Activated CD4-positive, alpha-beta T cell treated with anti-CD3 and anti-CD28 coated beads, Interleukin-2, amount 50 U/mL, for 48 hours (primary cell): ENCODE measurements around the gene DIDO1.
A peak's percentile ranks its signal among the peaks of the same experiment; 100 is the strongest.
"Not testable (repeated sequence)": the region's sequence is repeated elsewhere in the genome, so short reads cannot be mapped to it uniquely, and the experiment has no call there.

Source experiments
- DNase-seq, 2 experiments: peaks; one replicate each; pipeline ENCODE4 v3.0.0-alpha.2; 2020

DIDO1 gene

DNA sequence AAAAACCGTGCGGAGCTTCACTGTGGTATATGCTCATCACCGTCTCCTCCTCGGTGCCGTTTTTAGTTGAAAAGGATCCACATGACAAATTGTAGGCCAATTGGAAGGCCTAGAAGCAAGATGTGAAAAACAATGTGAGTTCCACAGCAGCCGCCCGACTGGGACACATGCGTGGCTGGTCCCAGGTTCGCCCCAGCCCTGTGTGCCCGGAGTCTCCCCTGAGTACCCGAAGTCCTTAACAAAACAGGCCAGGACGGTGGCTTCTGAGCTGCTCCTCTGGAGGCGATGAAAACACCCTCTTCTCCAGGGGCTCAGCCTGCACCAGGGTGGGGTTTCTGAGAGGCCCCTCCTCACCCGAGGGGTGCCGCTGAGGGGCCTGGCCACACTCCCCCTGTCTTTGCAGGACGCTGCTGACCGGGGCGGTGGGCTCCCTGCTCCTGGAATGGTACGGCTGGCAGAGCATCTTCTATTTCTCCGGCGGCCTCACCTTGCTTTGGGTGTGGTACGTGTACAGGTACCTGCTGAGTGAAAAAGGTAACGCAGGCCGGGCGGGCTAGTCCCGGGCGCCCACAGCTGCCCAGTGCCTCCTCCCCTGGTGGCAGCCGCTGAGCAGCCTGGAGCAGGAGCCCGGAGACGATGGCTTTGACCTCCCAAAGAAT is 36.0 kb upstream of the DIDO1 start:
- DNase-seq, result no peak

- no peak for DNase-seq
Measured at GRCh38 chr20:62961799-62962198, 35.5 kb upstream of the DIDO1 start.

DNA sequence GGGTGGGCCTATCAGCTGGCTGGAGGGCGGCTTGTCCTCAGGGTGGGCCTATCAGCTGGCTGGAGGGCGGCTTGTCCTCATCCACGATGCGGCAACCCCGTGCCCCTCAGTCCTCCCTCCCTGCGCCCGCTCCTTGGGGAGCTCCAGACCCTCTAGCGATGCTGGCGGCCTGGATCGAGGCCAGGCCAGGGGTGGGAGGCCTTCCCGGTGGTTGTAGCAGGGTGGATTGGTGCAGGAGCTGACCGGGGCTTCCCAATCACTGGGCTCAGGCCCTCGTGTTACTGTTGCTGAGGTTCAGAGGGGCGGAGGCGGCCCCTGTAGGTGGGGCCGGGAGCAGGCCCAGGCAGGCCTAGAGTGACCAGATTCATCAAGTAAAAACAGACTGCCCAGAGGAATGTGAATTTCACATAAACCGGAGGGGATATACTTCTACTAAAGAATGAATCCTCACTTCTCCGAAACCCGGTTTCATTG is 35.0 kb upstream of the DIDO1 start:
- DNase-seq, result no peak

GRCh38 chr20:62960446-62961309 is 34.4 kb upstream of the DIDO1 start:
- DNase-seq, result not testable (repeated sequence)

DNA sequence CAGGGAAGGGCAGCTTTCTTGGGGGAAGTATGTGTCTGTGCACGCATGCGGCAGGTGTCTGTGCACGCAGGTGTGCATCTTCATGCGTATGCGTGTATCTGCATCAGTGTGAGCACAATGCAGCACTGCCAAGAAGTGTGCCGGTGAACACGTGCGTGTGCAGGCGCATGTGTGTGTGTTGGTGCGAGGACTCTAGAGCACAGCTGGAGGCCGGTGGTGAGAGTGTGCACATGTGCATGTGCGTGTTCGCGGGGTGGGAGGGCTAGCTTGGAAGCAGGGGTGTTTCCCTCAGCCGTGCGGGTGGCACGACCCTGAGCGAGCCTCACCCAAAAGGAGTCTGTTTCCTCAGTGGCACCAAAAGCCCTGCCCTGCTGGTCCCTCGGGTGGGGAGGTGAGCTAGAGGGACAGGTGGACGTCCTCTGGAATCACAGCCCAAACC is 33.7 kb upstream of the DIDO1 start:
- DNase-seq, result no peak

- DNase-seq, result no peak
Measured at GRCh38 chr20:62959101-62959971, 33.0 kb upstream of the DIDO1 start.

- no peak for DNase-seq
Measured at GRCh38 chr20:62958388-62959100, 32.2 kb upstream of the DIDO1 start.

GRCh38 chr20:62957136-62958117 is 31.1 kb upstream of the DIDO1 start:
- DNase-seq, result no peak

DNA sequence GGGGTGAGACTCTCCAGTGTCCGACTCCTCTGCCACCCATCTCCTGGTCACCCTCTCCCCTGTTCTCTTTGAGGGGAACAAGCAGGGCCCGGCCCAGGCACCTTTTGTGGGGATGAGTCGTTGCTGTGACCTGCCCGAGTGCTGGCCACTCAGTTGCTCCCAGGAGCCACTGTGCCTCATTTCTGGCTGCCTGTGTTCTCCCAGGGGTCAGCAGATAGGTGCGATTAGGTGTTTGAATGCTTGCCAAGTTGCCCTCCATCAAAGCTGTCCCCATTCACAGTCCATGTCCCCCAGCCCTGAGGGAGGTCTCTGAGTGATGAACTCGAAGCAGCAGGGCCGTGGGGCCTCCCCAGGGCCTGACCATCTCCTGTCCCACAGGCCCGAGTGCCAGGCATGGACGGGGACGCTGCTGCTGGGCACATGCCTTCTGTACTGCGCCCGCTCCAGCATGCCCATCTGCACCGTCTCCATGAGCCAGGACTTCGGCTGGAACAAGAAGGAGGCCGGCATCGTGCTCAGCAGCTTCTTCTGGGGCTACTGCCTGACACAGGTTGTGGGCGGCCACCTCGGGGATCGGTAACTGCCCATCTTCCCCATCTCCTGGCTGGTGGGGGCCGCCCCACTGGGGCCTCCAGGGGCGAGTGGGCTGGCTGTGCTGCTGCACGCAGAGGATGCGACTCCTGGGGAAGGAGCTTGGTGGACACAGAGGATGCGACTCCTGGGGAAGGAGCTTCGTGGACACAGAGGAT is 30.3 kb upstream of the DIDO1 start:
- DNase-seq, result no peak

GRCh38 chr20:62955519-62956386 is 29.4 kb upstream of the DIDO1 start:
- no peak for DNase-seq

GRCh38 chr20:62953839-62954703 is 27.8 kb upstream of the DIDO1 start:
- peak; percentile 54 to 66 for DNase-seq

DNA sequence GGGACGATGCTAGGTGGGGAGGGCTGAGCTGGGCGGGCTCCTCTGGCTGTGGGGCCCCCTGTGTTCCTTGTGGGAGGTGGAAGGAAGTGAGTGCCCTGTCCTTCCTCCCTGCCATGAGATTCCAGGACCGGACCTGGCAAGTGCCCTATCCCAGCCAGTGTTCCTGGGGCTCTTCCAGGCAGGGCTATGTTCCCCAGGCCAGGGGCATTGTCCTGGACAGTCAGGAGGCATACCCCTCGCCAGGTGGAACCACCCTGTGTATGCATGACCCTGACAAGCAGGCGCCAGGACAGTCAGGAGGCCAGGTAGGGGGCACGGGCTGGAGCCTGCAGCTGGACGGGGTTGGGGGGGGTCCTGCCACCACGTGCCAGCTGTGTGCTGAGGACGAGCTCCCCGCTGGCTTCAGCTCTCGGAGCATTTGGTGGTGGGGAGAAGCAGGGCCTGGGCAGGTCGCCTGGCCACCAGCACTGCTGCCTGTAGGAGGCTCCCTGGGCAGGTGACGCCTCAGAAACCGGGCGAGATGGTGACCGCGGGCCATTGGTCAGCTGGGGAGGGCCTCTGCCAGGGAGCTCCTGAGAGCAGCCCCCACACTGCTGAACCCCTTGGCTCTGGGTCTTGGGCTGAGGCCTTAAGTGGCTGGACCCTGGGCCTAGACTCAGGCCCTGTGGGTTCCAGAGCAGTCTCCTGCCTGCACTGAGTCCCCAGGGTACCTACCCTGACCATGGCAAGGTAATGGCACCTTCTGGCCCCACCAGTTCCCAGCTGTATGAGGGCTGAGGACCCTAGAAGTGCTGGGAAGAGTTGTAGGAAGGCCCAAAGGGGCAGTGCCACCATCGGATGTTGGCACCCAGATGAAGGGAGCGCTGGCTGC is 26.9 kb upstream of the DIDO1 start:
- peak in 1 of 2 experiments; percentile 16 for DNase-seq

DNA sequence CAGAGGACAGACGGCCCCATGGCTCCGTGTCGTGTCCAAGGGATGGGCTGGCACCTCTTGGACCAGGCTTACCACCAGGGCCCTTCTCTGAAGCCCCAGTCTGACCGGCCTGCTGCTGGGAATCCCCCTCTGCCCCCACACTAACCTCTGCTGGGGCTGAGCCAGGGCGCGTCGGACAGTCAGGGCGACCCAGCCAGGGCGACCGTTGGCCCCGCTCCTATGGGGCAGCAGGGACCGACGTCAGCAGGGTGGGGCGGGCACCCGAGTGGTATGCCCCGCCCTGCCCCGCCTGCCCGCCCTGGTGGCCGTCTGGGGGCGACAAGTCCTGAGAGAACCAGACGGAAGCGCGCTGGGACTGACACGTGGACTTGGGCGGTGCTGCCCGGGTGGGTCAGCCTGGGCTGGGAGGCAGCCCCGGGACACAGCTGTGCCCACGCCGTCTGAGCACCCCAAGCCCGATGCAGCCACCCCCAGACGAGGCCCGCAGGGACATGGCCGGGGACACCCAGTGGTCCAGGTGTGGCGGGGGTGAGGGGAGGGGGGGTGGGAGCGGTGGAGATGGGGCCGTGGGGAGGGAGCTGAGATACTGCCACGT is 26.2 kb upstream of the DIDO1 start, which contains the start of gene SLC17A9:
Gene SLC17A9 (plus strand): TSS at position 337 of the 595 bp plus-strand sequence. CDS start 122 bp downstream, at position 459.
- DNase-seq, result peak; percentile 43 to 51

DNA sequence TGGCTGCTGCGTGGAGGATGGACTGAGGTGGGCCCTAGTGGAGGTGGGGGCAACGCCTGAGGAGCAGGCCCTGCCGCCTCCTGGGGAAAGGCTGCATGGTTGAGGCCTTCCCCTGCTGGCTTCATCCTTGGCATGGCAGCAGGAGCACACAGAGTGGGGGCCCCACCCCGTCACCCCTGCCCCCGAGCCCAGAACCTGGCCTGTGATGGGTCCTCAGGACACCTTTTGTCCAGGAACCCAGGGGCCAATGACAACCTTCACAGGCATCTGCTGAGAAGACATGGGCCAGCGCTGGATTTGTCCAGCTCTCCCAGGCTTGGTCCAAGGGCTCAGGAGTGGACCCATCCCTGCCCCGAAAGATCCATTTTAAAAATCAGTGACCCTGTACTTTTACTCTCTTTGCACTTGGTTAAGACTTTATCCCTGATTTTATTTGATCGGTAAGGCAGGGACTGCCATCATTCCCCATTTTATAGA is 25.6 kb upstream of the DIDO1 start:
- DNase-seq, result no peak

DNA sequence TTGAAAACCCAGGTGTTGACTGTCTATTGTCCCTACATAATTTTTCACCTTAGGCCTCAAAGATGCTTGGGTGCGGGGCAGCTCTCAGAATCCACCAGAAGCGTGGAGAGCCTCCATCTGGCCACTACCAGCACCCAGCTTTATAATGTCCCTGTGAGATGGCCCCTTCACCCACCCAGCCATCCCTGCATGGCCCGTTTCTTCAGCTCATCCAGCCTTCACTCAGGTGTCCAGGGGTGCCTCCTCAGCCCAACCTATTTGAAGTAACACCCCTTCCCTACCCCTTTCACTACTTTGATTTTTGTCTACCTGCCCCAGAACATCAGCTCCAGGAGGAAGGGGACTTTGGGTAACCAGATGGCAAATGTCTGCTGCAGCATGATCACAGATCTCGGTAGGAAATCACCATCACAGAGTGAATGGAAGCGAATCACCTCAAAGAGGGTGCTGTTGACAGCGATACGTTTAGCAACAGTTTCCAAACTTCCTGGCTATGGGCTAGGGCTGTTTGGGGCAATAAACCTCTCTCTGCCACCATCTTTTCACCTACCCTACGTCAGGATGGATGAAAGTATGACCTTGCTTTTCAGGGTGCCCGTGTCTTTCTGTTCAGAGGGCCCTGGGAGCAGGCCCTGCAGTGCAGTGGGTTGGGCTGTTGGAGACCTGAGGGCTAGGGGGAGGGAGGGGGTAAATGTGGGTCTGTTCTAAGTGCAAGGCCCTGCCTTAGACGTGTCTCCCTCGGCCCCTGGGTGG is 25.0 kb upstream of the DIDO1 start:
- DNase-seq, result no peak

DNA sequence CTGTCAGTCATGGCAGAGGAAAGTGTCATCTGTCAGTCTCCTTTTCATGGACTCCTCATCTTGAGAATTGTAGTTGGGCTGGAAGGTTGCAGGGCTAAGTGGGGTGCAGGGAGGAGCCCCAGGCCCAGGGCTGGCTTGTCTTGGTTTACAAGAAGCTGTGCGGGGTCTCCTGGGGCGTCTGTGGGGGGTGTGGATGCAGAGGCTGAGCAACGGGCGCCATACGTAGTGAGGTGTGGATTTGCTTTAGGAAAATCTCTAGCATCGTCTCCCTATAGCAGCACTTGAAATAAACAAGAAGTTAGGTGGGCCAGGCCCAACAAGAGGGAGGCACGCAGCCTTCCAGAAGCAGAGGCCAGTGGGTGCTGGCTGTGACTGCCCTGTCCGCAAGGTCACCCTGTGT is 24.4 kb upstream of the DIDO1 start:
- no peak for DNase-seq
